Ovary (tissue), 9 donors: ENCODE results near the gene TAB2. TPM values are rescaled to one million over a fixed set of nuclear protein-coding genes. Genes with fewer than 3 reads are reported as not detected.

ENCODE experiments used
- DNase-seq, 5 donors: peaks; one replicate each; pipeline ENCODE4 v3.0.0-alpha.2; 2019 to 2020
- H3K27ac ChIP-seq, 2 donors: fragments of 200-600 bp; one replicate each; pipeline versions ENCODE4 v1.5.1 to v1.8.0; 2019 to 2022
- H3K27me3 ChIP-seq: fragments of 200-600 bp; one replicate; pipeline ENCODE4 v1.8.0; 2022
- H3K36me3 ChIP-seq: fragments of 200-600 bp; sonication (generic); one replicate; pipeline ENCODE4 v1.5.1; 2019
- H3K4me1 ChIP-seq: one replicate; pipeline ENCODE4 v1.8.1; 2013; ENCODE audit warnings: mild to moderate bottlenecking, moderate library complexity; ENCODE audit not compliant: insufficient read depth
- H3K4me3 ChIP-seq: fragments of 200-600 bp; sonication (generic); one replicate; pipeline ENCODE4 v1.5.1; 2017
- H3K9me3 ChIP-seq, 2 donors: fragments of 200-600 bp in 1 of 2; sonication (generic) in 1 of 2; one replicate each; pipeline versions ENCODE4 v1.5.1 to v1.8.1; 2013 to 2019; ENCODE audit warnings: mild to moderate bottlenecking in 1 of 2, moderate library complexity in 1 of 2
- CTCF ChIP-seq, 3 donors: fragments of 450-650 bp in 2 of 3; fragments of 200-600 bp in 1 of 3; IDR thresholded peaks; one replicate each; pipeline versions ENCODE4 v1.5.1 to v1.8.0; 2016 to 2022; ENCODE audit warnings: antibody characterized with exemption in 3 of 3, mild to moderate bottlenecking in 1 of 3
- EP300 ChIP-seq: sonication (generic); formaldehyde crosslinking; IDR thresholded peaks from one replicate; pipeline ENCODE4 v1.6.1; 2017; ENCODE audit warnings: antibody characterized with exemption
- POLR2A ChIP-seq: fragments of 450-650 bp; IDR thresholded peaks from one replicate; pipeline ENCODE4 v1.6.1; 2017; ENCODE audit warnings: antibody characterized with exemption, mild to moderate bottlenecking, moderate library complexity
- WGBS, 3 donors: extraction: QIAGEN DNeasy Blood & Tissue Kit in 1 of 3; methylation state at CpG; one replicate each; pipeline versions ENCODE4 v1.1.5 to v1.1.7; 2013 to 2017; 5-methylcytosine and 5-hydroxymethylcytosine counted together
- intact Hi-C, 4 donors: fragments of 100-400 bp; cut with DNase I; formaldehyde crosslinking; loops; one replicate each; pipeline versions ENCODE4 v1.11.0 to v1.15.1; 2022 to 2023
- polyA plus RNA-seq, 2 donors: library from polyadenylated mRNA; stranded (reverse); fragments of 200-250 nt in 1 of 2; fragments of 350-450 nt in 1 of 2; fragmentation: Illumina TruSeq in 1 of 2; extraction: RNeasy Lipid Tissue Mini Kit (QIAGEN cat#74804) in 1 of 2; gene quantifications; one replicate each; pipeline ENCODE4 v1.2.3, GENCODE V29; 2013 to 2014
- total RNA-seq, 7 donors: library from RNA; depleted of rRNA in 2 of 7; stranded (reverse); fragments of >200 nt in 2 of 7; fragmentation: NEBNext Ultra II Directional in 3 of 7; extraction: Animal tissue kit (Norgen Biotek cat#: 25700) in 3 of 7; gene quantifications; one replicate each; pipeline versions ENCODE4 v1.1.0 to v1.2.4, GENCODE V29; 2016 to 2023
- donor health status: DM: no; HTN: no; CAD: no; lungs with moderate emphysema.
- donor health status: DM: no; HTN: no; CAD: no.
- donor health status: Bipolar disorder and iron deficiency.
- donor health status: DM: yes; HTN: yes; CAD: no.
- donor health status: DM: no; HTN: no; CAD: no.
- donor health status: DM: yes; HTN: yes; CAD: no.

TAB2 gene
- total and polyA plus RNA-seq, 9 donors, result 39.6 to 75.9 (median 62.6) TPM

GRCh38 chr6:149414821-149415220, 97.3 kb downstream of the TAB2 start:
- no peaks in the 10 kb centered on the region for H3K9me3 ChIP-seq
- H3K4me3 ChIP-seq, result no peak overlapping the region
- no peaks in the 10 kb centered on the region for H3K27me3 ChIP-seq
- H3K27ac ChIP-seq, result no peak overlapping the region
- H3K36me3 ChIP-seq, result no peaks in the 10 kb centered on the region
- whole genome bisulfite sequencing, 3 donors, result 90 to 94% (median 92%) methylated on average over 4 of the region's 4 CpGs
- no peak for TF ChIP-seq EP300
- no peak for TF ChIP-seq CTCF (IDR thresholded peaks at IDR 0.05)
- no peak for TF ChIP-seq POLR2A
- intact Hi-C loops, result no loop called here
- H3K4me1 ChIP-seq, result no peaks in the 10 kb centered on the region
- DNase-seq, result no peak

- TF ChIP-seq CTCF (IDR thresholded peaks at IDR 0.05), result no peak
- TF ChIP-seq EP300, result no peak
- no peak for TF ChIP-seq POLR2A
- Histone ChIP-seq H3K36me3 (no peaks in the 10 kb centered on the region), H3K4me3 (no peak overlapping the region), H3K9me3 (no peaks in the 10 kb centered on the region), H3K4me1 (peaks cover 3% of the 10 kb centered on the region), H3K27ac (no peak overlapping the region), H3K27me3 (no peaks in the 10 kb centered on the region)
- intact Hi-C loops, result loop anchor here in 1 of 4 donors (10.0 kb wide), 1 partner anchor 385 kb away; no protein-coding TSS in a partner anchor
- no peak for DNase-seq
- 89 to 92% (median 89%) methylated on average over 13 of the region's 13 CpGs for WGBS, 3 donors
These were observed 102.3 kb downstream of the TAB2 start for GRCh38 chr6:149419696-149420404.

- TF ChIP-seq CTCF (IDR thresholded peaks at IDR 0.05), result no peak
- DNase-seq, result no peak
- Histone ChIP-seq H3K4me1 (peaks cover 3% of the 10 kb centered on the region), H3K9me3 (no peaks in the 10 kb centered on the region), H3K27me3 (no peaks in the 10 kb centered on the region), H3K4me3 (no peak overlapping the region), H3K36me3 (no peaks in the 10 kb centered on the region), H3K27ac (no peak overlapping the region)
- 44 to 60% (median 45%) methylated on average over 5 of the region's 5 CpGs for WGBS, 3 donors
- intact Hi-C loops, result loop anchor here in 1 of 4 donors (10.0 kb wide), 1 partner anchor 386 kb away; no protein-coding TSS in a partner anchor
These were observed 103.6 kb downstream of the TAB2 start for GRCh38 chr6:149421132-149421531.

- Histone ChIP-seq H3K27ac (no peak overlapping the region), H3K36me3 (no peaks in the 10 kb centered on the region), H3K27me3 (no peaks in the 10 kb centered on the region), H3K4me3 (no peak overlapping the region), H3K4me1 (peaks cover 3% of the 10 kb centered on the region), H3K9me3 (no peaks in the 10 kb centered on the region)
- intact Hi-C loops, result loop anchor here in 1 of 4 donors (10.0 kb wide), 1 partner anchor 388 kb away; no protein-coding TSS in a partner anchor
- WGBS, 3 donors, result 88 to 93% (median 90%) methylated on average over 4 of the region's 4 CpGs
- TF ChIP-seq EP300, result no peak
- TF ChIP-seq POLR2A, result no peak
- no peak for TF ChIP-seq CTCF (IDR thresholded peaks at IDR 0.05)
- no peak for DNase-seq
These were observed 105.1 kb downstream of the TAB2 start for GRCh38 chr6:149422581-149422980.
